ENCODE measurements around the gene H2BK1. TPM values are rescaled to one million over a fixed set of nuclear protein-coding genes. Genes with fewer than 3 reads are reported as not detected.

Gene H2BK1
- total RNA-seq, 1 donor from 2014 or later: not detected

- no peak for TF ChIP-seq CTCF (IDR thresholded peaks at IDR 0.05)
- DNase-seq (ENCODE audit: low spot score in 2 of 2): no peak
- Histone ChIP-seq H3K27ac (no peak overlapping the region), H3K4me3 (no peak overlapping the region), H3K9me3 (no peaks in the 10 kb centered on the region), H3K4me1 (no peaks in the 10 kb centered on the region), H3K36me3 (peaks cover 8 to 11% of the 10 kb centered on the region in 2 donors), H3K27me3 (no peaks in the 10 kb centered on the region)
- intact Hi-C loops (cut with DNase I): no loop called here
Measured at GRCh38 chr7:151208253-151208862, 1.9 kb downstream of the H2BK1 start.

GRCh38 chr7:151207804-151208203 lies 2.5 kb downstream of the H2BK1 start:
- no peak for TF ChIP-seq CTCF (IDR thresholded peaks at IDR 0.05)
- DNase-seq (ENCODE audit: low spot score in 2 of 2): no peak
- H3K27ac ChIP-seq: no peak overlapping the region
- H3K9me3 ChIP-seq: no peaks in the 10 kb centered on the region
- peaks cover 3 to 6% of the 10 kb centered on the region in 2 donors for H3K36me3 ChIP-seq
- H3K4me3 ChIP-seq: no peak overlapping the region
- H3K27me3 ChIP-seq: no peaks in the 10 kb centered on the region
- intact Hi-C loops (cut with DNase I): no loop called here
- no peaks in the 10 kb centered on the region for H3K4me1 ChIP-seq

DNA sequence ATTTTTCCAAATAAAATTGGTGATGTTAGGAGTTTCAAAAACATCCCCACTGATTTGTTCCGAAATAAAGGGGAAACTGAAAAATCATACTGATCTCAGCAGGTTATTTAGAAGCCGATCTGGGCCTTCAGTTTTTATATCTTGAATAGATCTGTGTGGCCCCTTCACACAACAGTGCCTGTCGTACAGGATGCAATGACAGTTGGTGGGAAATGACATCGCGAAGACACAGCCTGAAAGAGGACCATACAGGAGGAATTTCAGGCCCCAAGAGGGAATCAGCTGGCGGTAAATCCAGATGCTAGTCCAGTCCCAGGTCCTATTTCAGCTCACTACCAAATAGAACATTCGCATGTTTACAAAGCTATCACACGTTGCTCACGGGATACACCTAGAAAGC lies 3.0 kb downstream of the H2BK1 start:
- peaks cover 0 to under 1% of the 10 kb centered on the region in 2 donors for H3K36me3 ChIP-seq
- H3K27ac ChIP-seq: no peak overlapping the region
- no peaks in the 10 kb centered on the region for H3K9me3 ChIP-seq
- no peak overlapping the region for H3K4me3 ChIP-seq
- no peak for TF ChIP-seq CTCF (IDR thresholded peaks at IDR 0.05)
- H3K4me1 ChIP-seq: no peaks in the 10 kb centered on the region
- intact Hi-C loops (cut with DNase I): no loop called here
- no peak for DNase-seq (ENCODE audit: low spot score in 2 of 2)
- H3K27me3 ChIP-seq: no peaks in the 10 kb centered on the region

GRCh38 chr7:151206914-151207313 lies 3.4 kb downstream of the H2BK1 start:
- DNase-seq (ENCODE audit: low spot score in 2 of 2): no peak

DNA sequence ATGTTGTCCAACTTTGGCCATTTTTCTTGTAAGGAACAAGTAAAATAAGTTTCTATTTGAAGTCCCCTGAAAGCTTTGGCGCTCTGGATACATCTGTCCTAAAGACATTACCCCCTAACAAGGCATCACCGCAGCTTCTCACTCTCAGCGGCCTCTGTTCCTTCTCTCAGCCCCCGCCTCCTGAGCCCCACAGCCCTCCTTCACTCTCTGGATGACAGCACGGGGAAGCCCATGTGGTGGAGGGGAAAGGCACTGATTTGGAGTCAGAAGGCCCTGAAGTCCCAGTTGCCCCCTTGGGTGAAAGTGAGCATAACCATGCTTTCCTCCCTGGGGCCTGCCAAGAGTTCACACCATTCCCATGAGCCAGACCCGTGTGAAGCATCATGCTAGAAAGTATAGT lies 4.6 kb downstream of the H2BK1 start:
- Histone ChIP-seq H3K4me3 (no peak overlapping the region), H3K36me3 (no peaks in the 10 kb centered on the region), H3K27me3 (no peaks in the 10 kb centered on the region), H3K4me1 (no peaks in the 10 kb centered on the region), H3K9me3 (no peaks in the 10 kb centered on the region), H3K27ac (no peak overlapping the region)
- DNase-seq (ENCODE audit: low spot score in 2 of 2): no peak
- intact Hi-C loops (cut with DNase I): no loop called here
- TF ChIP-seq CTCF (IDR thresholded peaks at IDR 0.05): no peak

More at GRCh38 chr7:151206914-151207313, 3.4 kb downstream of the H2BK1 start:
- intact Hi-C loops (cut with DNase I): no loop called here
- no peak for TF ChIP-seq CTCF (IDR thresholded peaks at IDR 0.05)
- H3K9me3 ChIP-seq: no peaks in the 10 kb centered on the region
- no peaks in the 10 kb centered on the region for H3K4me1 ChIP-seq
- H3K27me3 ChIP-seq: no peaks in the 10 kb centered on the region
- no peak overlapping the region for H3K4me3 ChIP-seq
- H3K27ac ChIP-seq: no peak overlapping the region
- no peaks in the 10 kb centered on the region for H3K36me3 ChIP-seq

Measured in ascending aorta (tissue), 2 donors.